Measurements from ENCODE around the gene ACTL6B. TPM values are rescaled to one million over a fixed set of nuclear protein-coding genes. Genes with fewer than 3 reads are reported as not detected.
"Not testable (repeated sequence)": the region's sequence is repeated elsewhere in the genome, so short reads cannot be mapped to it uniquely, and the experiment has no call there.

ACTL6B gene
- total RNA-seq, 1 experiment from 2014 or later = not detected

GRCh38 chr7:100671353-100672327, 15.4 kb upstream of the ACTL6B start:
- ChIA-PET CTCF (no interaction called here), POLR2A (ENCODE audit: unreplicated experiment) (no interaction called here)
- Histone ChIP-seq H4K20me1 (ENCODE audit: low read length) (no peaks in the 10 kb centered on the region), H3K9ac (ENCODE audit: low read length) (no peak overlapping the region), H3K4me1 (ENCODE audit: insufficient read depth, low read length) (no peaks in the 10 kb centered on the region), H3K9me3 (ENCODE audit: low read length) (no peaks in the 10 kb centered on the region), H3K9me2 (replicated peaks; ENCODE audit: low read length) (no peaks in the 10 kb centered on the region), H3K79me2 (ENCODE audit: low read length) (peaks cover 22% of the 10 kb centered on the region), H2AFZ (ENCODE audit: low read length) (no peak overlapping the region), H3K36me3 (ENCODE audit: low read depth, low read length) (no peaks in the 10 kb centered on the region), H3K27ac (ENCODE audit: low read length) (no peak overlapping the region), H3K27me3 (ENCODE audit: low read length) (no peaks in the 10 kb centered on the region), H3K4me2 (ENCODE audit: low read length) (no peak overlapping the region), H3F3A (ENCODE audit: low read length, unreplicated experiment) (no peaks in the 10 kb centered on the region), H3K4me3 (ENCODE audit: low read length) (no peak overlapping the region)
- intact Hi-C loops (cut with micrococcal nuclease) = loop anchor here (2.0 to 5.0 kb wide), 2 partner anchors 44 to 67 kb away; no protein-coding TSS in a partner anchor
- DNase-seq (no peak), ATAC-seq (no peak)
- TF ChIP-seq, protein P1, sequence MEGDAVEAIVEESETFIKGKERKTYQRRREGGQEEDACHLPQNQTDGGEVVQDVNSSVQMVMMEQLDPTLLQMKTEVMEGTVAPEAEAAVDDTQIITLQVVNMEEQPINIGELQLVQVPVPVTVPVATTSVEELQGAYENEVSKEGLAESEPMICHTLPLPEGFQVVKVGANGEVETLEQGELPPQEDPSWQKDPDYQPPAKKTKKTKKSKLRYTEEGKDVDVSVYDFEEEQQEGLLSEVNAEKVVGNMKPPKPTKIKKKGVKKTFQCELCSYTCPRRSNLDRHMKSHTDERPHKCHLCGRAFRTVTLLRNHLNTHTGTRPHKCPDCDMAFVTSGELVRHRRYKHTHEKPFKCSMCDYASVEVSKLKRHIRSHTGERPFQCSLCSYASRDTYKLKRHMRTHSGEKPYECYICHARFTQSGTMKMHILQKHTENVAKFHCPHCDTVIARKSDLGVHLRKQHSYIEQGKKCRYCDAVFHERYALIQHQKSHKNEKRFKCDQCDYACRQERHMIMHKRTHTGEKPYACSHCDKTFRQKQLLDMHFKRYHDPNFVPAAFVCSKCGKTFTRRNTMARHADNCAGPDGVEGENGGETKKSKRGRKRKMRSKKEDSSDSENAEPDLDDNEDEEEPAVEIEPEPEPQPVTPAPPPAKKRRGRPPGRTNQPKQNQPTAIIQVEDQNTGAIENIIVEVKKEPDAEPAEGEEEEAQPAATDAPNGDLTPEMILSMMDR (conservative IDR thresholded peaks at IDR 0.05; ENCODE audit: low read depth, low read length) = no peak
- TF ChIP-seq EZH2phosphoT487 (IDR thresholded peaks at IDR 0.05; ENCODE audit: borderline replicate concordance, low read length) = no peak
- BruUV-seq (replicated peaks) = no TSS peak

DNA sequence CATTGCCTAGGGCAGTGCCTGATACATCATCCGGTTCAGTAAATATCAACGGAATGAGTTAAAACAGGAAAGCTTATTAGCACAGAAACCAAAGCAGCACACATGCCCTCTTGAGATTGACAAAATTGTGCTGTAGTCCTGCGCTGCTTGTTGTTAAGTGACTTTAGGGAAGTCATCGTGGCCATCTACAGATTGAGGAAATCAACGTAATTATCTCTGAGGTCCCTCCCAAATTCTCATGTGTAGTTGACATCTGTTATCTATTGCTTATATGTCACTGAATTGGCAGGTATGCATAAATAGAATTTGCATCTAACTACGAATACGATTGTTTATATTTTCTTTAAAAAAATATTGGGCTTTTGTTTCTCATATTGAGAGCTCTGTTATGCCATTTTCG, 13.8 kb upstream of the ACTL6B start:
- no peaks in the 10 kb centered on the region for H3K27me3 ChIP-seq (ENCODE audit: low read length)

GRCh38 chr7:100669106-100669505, 12.9 kb upstream of the ACTL6B start:
- DNase-seq; H3K27ac ChIP-seq (ENCODE audit: low read length); H2AFZ ChIP-seq (ENCODE audit: low read length); POLR2A ChIA-PET (ENCODE audit: unreplicated experiment); CTCF ChIA-PET; H3K9ac ChIP-seq (ENCODE audit: low read length); ATAC-seq; H4K20me1 ChIP-seq (ENCODE audit: low read length); intact Hi-C loops (cut with micrococcal nuclease); H3F3A ChIP-seq (ENCODE audit: low read length, unreplicated experiment); BruUV-seq (replicated peaks); H3K9me3 ChIP-seq (ENCODE audit: low read length); H3K4me3 ChIP-seq (ENCODE audit: low read length); H3K4me2 ChIP-seq (ENCODE audit: low read length); H3K9me2 ChIP-seq (replicated peaks; ENCODE audit: low read length); H3K36me3 ChIP-seq (ENCODE audit: low read depth, low read length); H3K4me1 ChIP-seq (ENCODE audit: insufficient read depth, low read length); H3K79me2 ChIP-seq (ENCODE audit: low read length); H3K27me3 ChIP-seq (ENCODE audit: low read length): not testable (repeated sequence)

More for the DNA sequence above, 13.8 kb upstream of the ACTL6B start:
- TF ChIP-seq, protein P1 (conservative IDR thresholded peaks at IDR 0.05; ENCODE audit: low read depth, low read length) = no peak
- TF ChIP-seq EZH2 (IDR thresholded peaks at IDR 0.05; ENCODE audit: low read length, unreplicated experiment) = no peak
- TF ChIP-seq EZH2phosphoT487 (IDR thresholded peaks at IDR 0.05; ENCODE audit: borderline replicate concordance, low read length) = no peak
- Histone ChIP-seq H3K9me3 (ENCODE audit: low read length) (no peaks in the 10 kb centered on the region), H2AFZ (ENCODE audit: low read length) (no peak overlapping the region), H3K4me3 (ENCODE audit: low read length) (no peak overlapping the region), H3K79me2 (ENCODE audit: low read length) (peaks cover 13% of the 10 kb centered on the region), H3F3A (ENCODE audit: low read length, unreplicated experiment) (no peaks in the 10 kb centered on the region), H3K27ac (ENCODE audit: low read length) (no peak overlapping the region), H3K4me2 (ENCODE audit: low read length) (no peak overlapping the region), H3K9ac (ENCODE audit: low read length) (no peak overlapping the region), H3K36me3 (ENCODE audit: low read depth, low read length) (no peaks in the 10 kb centered on the region), H3K9me2 (replicated peaks; ENCODE audit: low read length) (no peaks in the 10 kb centered on the region), H3K4me1 (ENCODE audit: insufficient read depth, low read length) (no peaks in the 10 kb centered on the region), H4K20me1 (ENCODE audit: low read length) (no peaks in the 10 kb centered on the region)
- intact Hi-C loops (cut with micrococcal nuclease) = loop anchor here (5.0 kb wide), 1 partner anchor 43 kb away; no protein-coding TSS in a partner anchor
- ATAC-seq = no peak
- no peak for DNase-seq
- no TSS peak for BruUV-seq (replicated peaks)
- POLR2A ChIA-PET (ENCODE audit: unreplicated experiment) = no interaction called here
- CTCF ChIA-PET = no interaction called here

All from PC-3 (cell line).